GM12878 (cell line): ENCODE data around the gene CRTC2. TPM values are rescaled to one million over a fixed set of nuclear protein-coding genes. Genes with fewer than 3 reads are reported as not detected.

Experiments used
- DPF2 ChIP-seq: fragments of 450-650 bp; IDR thresholded peaks from 2 replicates; pipeline ENCODE4 v1.6.1; 2017; ENCODE audit warnings: mild to moderate bottlenecking
- HDAC2 ChIP-seq: fragments of 200-600 bp; sonication (generic); IDR thresholded peaks from 2 replicates; pipeline ENCODE4 v1.6.1; 2017
- KLF5 ChIP-seq: fragments of 450-650 bp; IDR thresholded peaks from 2 replicates; pipeline ENCODE4 v1.6.1; 2014; ENCODE audit warnings: mild to moderate bottlenecking; ENCODE audit not compliant: partially characterized antibody
- MXI1 ChIP-seq: fragments of 150-350 bp; IDR thresholded peaks from 2 replicates; pipeline ENCODE4 v1.6.1; 2011; ENCODE audit warnings: low read depth, mild to moderate bottlenecking, inconsistent platforms, low read length, improper control_type of control experiment
- MYB ChIP-seq: fragments of 150-350 bp; IDR thresholded peaks from 2 replicates; pipeline ENCODE4 v1.6.1; 2014; ENCODE audit warnings: mild to moderate bottlenecking, low read depth, low read length, borderline replicate concordance
- NBN ChIP-seq: fragments of 450-650 bp; IDR thresholded peaks from 2 replicates; pipeline ENCODE4 v1.6.1; 2016
- SMAD5 ChIP-seq: IDR thresholded peaks from 2 replicates; pipeline ENCODE4 v1.6.1; 2016; ENCODE audit warnings: antibody characterized with exemption, low read depth
- polyA plus RNA-seq, 11 experiments: library from polyadenylated mRNA; depleted of rRNA in 4 of 11; unstranded in 6 of 11; stranded (reverse) in 5 of 11; fragments of >200 nt; fragmentation: Nextera tagmentation in 4 of 11; fragmentation: Illumina TruSeq in 1 of 11; extraction: Ambion mirVana in 4 of 11; extraction: Trizol in 1 of 11; gene quantifications; 1 replicate in 1 of 11; 2 replicates in 10 of 11; pipeline versions ENCODE4 v1.2.1 to v1.2.3, GENCODE V29; 2011 to 2016; ENCODE audit warnings: inconsistent platforms in 2 of 11, missing spikeins in 2 of 11, low read depth in 1 of 11
- total RNA-seq, 4 experiments: library from RNA; depleted of rRNA in 3 of 4; stranded (reverse); fragments of >200 nt in 3 of 4; fragmentation: Illumina TruSeq in 1 of 4; extraction: Trizol in 1 of 4; gene quantifications; 2 replicates each; pipeline versions ENCODE4 v1.2.1 to v1.2.3, GENCODE V29; 2013 to 2021
- TF ChIP-seq, protein P1 (sequence below): IDR thresholded peaks from 2 replicates; pipeline ENCODE4 v1.6.1; 2012; ENCODE audit warnings: mild to moderate bottlenecking, low read depth, low read length
- TF ChIP-seq, protein P2 (sequence below), 3 experiments: IDR thresholded peaks in 2 of 3; conservative IDR thresholded peaks in 1 of 3; 2 replicates each; pipeline ENCODE4 v1.5.1; 2011; ENCODE audit warnings: low read depth in 3 of 3, low read length in 3 of 3, mild to moderate bottlenecking in 3 of 3, control low read depth in 2 of 3, moderate library complexity in 2 of 3, inconsistent platforms in 1 of 3, mixed read lengths in 1 of 3; ENCODE audit not compliant: control insufficient read depth in 2 of 3, insufficient read depth in 1 of 3; ENCODE audit errors: extremely low read depth in 1 of 3
- TF ChIP-seq, protein P3 (sequence below): fragments of 450-650 bp; formaldehyde crosslinking; IDR thresholded peaks from 2 replicates; pipeline ENCODE4 v1.4.0; 2022; ENCODE audit warnings: mild to moderate bottlenecking, moderate library complexity
- TF ChIP-seq, protein P4 (sequence below): fragments of 450-650 bp; IDR thresholded peaks from 2 replicates; pipeline ENCODE4 v1.6.1; 2016; ENCODE audit warnings: mild to moderate bottlenecking, moderate library complexity, borderline replicate concordance
- TF ChIP-seq, protein P5 (sequence below): fragments of 450-650 bp; IDR thresholded peaks from 2 replicates; pipeline ENCODE4 v1.6.1; 2017; ENCODE audit warnings: low read depth, mild to moderate bottlenecking, moderate library complexity

Gene CRTC2
- total and polyA plus RNA-seq, 10 of the 15 experiments (the other 5 are each of a cell fraction or from before 2014, with no cell fraction given), result 5.1 to 57.9 (median 32.7) TPM

DNA sequence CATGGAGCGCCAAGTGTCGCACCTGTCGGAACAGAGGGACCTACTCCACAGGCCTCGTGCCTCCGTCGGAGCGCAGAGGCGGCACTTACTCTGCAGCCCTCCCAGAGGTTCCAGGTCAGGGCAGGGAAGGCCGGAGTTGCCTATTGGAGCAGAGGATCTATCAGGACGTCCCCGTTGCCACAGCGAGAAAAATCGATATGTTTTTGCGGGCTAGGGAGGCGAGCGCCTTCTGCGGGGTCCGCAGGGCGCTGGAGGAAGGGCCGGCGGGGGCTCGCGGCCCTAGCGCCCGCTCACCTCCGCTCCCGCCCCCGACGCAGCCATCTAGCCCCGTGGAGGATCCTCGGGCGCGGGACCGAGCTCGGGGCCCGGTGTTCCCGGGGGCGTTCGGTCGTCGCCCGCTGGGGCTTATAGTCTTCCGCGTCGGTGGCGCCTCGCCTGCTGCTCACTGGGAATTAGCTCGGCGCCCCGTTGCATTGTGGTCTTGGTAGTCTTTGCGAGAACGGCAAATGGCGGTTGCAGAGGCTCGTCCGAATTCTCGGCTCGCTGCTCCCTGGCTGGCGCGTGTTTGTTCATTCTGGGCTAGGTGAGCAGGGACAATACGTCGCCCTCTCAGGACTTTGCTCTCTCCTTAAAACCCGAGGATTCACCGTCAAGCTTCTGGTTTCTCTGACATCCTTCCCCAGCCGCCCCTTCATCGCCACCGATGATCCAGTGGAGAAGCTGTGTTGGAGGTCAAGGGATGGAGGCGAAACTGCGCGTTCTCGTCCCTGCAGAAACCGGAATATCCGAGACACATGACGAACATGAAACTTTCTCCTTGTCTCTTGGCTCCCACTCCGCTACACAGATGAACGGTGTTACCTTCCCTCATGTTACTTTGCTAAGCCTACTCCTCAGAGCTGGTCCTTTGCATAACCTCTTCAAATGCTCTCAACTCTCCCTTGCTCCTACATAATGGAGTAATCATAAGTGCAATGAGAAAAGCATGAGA is 19.1 kb upstream of the CRTC2 start, which contains the start of gene JTB (continued):
- TF ChIP-seq, protein P1, sequence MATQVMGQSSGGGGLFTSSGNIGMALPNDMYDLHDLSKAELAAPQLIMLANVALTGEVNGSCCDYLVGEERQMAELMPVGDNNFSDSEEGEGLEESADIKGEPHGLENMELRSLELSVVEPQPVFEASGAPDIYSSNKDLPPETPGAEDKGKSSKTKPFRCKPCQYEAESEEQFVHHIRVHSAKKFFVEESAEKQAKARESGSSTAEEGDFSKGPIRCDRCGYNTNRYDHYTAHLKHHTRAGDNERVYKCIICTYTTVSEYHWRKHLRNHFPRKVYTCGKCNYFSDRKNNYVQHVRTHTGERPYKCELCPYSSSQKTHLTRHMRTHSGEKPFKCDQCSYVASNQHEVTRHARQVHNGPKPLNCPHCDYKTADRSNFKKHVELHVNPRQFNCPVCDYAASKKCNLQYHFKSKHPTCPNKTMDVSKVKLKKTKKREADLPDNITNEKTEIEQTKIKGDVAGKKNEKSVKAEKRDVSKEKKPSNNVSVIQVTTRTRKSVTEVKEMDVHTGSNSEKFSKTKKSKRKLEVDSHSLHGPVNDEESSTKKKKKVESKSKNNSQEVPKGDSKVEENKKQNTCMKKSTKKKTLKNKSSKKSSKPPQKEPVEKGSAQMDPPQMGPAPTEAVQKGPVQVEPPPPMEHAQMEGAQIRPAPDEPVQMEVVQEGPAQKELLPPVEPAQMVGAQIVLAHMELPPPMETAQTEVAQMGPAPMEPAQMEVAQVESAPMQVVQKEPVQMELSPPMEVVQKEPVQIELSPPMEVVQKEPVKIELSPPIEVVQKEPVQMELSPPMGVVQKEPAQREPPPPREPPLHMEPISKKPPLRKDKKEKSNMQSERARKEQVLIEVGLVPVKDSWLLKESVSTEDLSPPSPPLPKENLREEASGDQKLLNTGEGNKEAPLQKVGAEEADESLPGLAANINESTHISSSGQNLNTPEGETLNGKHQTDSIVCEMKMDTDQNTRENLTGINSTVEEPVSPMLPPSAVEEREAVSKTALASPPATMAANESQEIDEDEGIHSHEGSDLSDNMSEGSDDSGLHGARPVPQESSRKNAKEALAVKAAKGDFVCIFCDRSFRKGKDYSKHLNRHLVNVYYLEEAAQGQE, result no peak
- TF ChIP-seq, protein P2, sequence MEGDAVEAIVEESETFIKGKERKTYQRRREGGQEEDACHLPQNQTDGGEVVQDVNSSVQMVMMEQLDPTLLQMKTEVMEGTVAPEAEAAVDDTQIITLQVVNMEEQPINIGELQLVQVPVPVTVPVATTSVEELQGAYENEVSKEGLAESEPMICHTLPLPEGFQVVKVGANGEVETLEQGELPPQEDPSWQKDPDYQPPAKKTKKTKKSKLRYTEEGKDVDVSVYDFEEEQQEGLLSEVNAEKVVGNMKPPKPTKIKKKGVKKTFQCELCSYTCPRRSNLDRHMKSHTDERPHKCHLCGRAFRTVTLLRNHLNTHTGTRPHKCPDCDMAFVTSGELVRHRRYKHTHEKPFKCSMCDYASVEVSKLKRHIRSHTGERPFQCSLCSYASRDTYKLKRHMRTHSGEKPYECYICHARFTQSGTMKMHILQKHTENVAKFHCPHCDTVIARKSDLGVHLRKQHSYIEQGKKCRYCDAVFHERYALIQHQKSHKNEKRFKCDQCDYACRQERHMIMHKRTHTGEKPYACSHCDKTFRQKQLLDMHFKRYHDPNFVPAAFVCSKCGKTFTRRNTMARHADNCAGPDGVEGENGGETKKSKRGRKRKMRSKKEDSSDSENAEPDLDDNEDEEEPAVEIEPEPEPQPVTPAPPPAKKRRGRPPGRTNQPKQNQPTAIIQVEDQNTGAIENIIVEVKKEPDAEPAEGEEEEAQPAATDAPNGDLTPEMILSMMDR (IDR thresholded peaks at IDR 0.05 in 2 of 3, conservative IDR thresholded peaks at IDR 0.05 in 1 of 3; ENCODE audit: control insufficient read depth in 2 of 3, extremely low read depth in 1 of 3, insufficient read depth in 1 of 3, low read depth in 3 of 3, low read length in 3 of 3), result no peak
- TF ChIP-seq KLF5 (peak; percentile 53), NBN (0 out of 2 replicates have a peak, but pooled peaks have one; percentile 58), HDAC2 (no peak), MXI1 (peak; percentile 60), DPF2 (peak; percentile 63), SMAD5 (no peak), MYB (no peak)
- TF ChIP-seq, protein P3, sequence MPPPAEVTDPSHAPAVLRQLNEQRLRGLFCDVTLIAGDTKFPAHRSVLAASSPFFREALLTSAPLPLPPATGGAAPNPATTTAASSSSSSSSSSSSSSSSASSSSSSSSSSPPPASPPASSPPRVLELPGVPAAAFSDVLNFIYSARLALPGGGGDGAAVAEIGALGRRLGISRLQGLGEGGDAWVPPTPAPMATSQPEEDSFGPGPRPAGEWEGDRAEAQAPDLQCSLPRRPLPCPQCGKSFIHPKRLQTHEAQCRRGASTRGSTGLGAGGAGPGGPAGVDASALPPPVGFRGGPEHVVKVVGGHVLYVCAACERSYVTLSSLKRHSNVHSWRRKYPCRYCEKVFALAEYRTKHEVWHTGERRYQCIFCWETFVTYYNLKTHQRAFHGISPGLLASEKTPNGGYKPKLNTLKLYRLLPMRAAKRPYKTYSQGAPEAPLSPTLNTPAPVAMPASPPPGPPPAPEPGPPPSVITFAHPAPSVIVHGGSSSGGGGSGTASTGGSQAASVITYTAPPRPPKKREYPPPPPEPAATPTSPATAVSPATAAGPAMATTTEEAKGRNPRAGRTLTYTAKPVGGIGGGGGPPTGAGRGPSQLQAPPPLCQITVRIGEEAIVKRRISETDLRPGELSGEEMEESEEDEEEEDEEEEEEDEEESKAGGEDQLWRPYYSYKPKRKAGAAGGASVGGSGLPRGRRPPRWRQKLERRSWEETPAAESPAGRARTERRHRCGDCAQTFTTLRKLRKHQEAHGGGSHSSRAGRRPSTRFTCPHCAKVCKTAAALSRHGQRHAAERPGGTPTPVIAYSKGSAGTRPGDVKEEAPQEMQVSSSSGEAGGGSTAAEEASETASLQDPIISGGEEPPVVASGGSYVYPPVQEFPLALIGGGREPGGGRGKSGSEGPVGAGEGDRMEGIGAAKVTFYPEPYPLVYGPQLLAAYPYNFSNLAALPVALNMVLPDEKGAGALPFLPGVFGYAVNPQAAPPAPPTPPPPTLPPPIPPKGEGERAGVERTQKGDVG, result no peak
- TF ChIP-seq, protein P4, sequence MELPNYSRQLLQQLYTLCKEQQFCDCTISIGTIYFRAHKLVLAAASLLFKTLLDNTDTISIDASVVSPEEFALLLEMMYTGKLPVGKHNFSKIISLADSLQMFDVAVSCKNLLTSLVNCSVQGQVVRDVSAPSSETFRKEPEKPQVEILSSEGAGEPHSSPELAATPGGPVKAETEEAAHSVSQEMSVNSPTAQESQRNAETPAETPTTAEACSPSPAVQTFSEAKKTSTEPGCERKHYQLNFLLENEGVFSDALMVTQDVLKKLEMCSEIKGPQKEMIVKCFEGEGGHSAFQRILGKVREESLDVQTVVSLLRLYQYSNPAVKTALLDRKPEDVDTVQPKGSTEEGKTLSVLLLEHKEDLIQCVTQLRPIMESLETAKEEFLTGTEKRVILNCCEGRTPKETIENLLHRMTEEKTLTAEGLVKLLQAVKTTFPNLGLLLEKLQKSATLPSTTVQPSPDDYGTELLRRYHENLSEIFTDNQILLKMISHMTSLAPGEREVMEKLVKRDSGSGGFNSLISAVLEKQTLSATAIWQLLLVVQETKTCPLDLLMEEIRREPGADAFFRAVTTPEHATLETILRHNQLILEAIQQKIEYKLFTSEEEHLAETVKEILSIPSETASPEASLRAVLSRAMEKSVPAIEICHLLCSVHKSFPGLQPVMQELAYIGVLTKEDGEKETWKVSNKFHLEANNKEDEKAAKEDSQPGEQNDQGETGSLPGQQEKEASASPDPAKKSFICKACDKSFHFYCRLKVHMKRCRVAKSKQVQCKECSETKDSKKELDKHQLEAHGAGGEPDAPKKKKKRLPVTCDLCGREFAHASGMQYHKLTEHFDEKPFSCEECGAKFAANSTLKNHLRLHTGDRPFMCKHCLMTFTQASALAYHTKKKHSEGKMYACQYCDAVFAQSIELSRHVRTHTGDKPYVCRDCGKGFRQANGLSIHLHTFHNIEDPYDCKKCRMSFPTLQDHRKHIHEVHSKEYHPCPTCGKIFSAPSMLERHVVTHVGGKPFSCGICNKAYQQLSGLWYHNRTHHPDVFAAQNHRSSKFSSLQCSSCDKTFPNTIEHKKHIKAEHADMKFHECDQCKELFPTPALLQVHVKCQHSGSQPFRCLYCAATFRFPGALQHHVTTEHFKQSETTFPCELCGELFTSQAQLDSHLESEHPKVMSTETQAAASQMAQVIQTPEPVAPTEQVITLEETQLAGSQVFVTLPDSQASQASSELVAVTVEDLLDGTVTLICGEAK, result peak; percentile 19; the same call in 1 of the 2 replicates
- TF ChIP-seq, protein P5, sequence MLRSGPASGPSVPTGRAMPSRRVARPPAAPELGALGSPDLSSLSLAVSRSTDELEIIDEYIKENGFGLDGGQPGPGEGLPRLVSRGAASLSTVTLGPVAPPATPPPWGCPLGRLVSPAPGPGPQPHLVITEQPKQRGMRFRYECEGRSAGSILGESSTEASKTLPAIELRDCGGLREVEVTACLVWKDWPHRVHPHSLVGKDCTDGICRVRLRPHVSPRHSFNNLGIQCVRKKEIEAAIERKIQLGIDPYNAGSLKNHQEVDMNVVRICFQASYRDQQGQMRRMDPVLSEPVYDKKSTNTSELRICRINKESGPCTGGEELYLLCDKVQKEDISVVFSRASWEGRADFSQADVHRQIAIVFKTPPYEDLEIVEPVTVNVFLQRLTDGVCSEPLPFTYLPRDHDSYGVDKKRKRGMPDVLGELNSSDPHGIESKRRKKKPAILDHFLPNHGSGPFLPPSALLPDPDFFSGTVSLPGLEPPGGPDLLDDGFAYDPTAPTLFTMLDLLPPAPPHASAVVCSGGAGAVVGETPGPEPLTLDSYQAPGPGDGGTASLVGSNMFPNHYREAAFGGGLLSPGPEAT, result no peak
